Loucy (cell line): ENCODE results near the gene ABCC8.

Experiments used
- H2AFZ ChIP-seq: fragments of 200-600 bp; sonication (generic); 2 replicates; pipeline ENCODE4 v1.6.0; 2016; ENCODE audit warnings: antibody characterized with exemption, mild to moderate bottlenecking, low read length, moderate library complexity
- H3F3A ChIP-seq: fragments of 200-600 bp; 2 replicates; pipeline ENCODE4 v1.6.0; 2016; ENCODE audit warnings: antibody characterized with exemption, low read depth, mild to moderate bottlenecking
- H3K27me3 ChIP-seq: fragments of 200-600 bp; sonication (generic); 2 replicates; pipeline ENCODE4 v1.6.1; 2014; ENCODE audit warnings: low read length, mild to moderate bottlenecking; ENCODE audit not compliant: insufficient read depth, poor library complexity, severe bottlenecking
- H3K36me3 ChIP-seq: fragments of 200-600 bp; sonication (generic); 2 replicates; pipeline ENCODE4 v1.6.1; 2016; ENCODE audit warnings: low read length; ENCODE audit not compliant: insufficient read depth
- H3K4me1 ChIP-seq: fragments of 200-600 bp; sonication (generic); 2 replicates; pipeline ENCODE4 v1.5.1; 2014; ENCODE audit warnings: low read length, mild to moderate bottlenecking; ENCODE audit not compliant: insufficient read depth, poor library complexity, severe bottlenecking
- H3K4me2 ChIP-seq: fragments of 200-600 bp; sonication (generic); 2 replicates; pipeline ENCODE4 v1.6.0; 2014; ENCODE audit warnings: antibody characterized with exemption, low read length, low read depth, mild to moderate bottlenecking; ENCODE audit not compliant: poor library complexity, severe bottlenecking
- H3K4me3 ChIP-seq: fragments of 200-600 bp; sonication (generic); 2 replicates; pipeline ENCODE4 v1.5.1; 2014; ENCODE audit warnings: low read length, mild to moderate bottlenecking, mixed read lengths; ENCODE audit not compliant: poor library complexity, severe bottlenecking
- H3K79me2 ChIP-seq: fragments of 200-600 bp; sonication (generic); 2 replicates; pipeline ENCODE4 v1.6.1; 2014; ENCODE audit warnings: low read length; ENCODE audit not compliant: insufficient read depth
- H3K9ac ChIP-seq: fragments of 200-600 bp; sonication (generic); 2 replicates; pipeline ENCODE4 v1.6.0; 2014; ENCODE audit warnings: mild to moderate bottlenecking, low read depth, low read length, moderate library complexity; ENCODE audit not compliant: poor library complexity, severe bottlenecking
- H3K9me2 ChIP-seq: fragments of 200-600 bp; sonication (generic); replicated peaks from 2 replicates; pipeline ENCODE4 v1.6.1; 2016; ENCODE audit warnings: low read depth, low read length, mixed read lengths
- H3K9me3 ChIP-seq: fragments of 200-600 bp; sonication (generic); 2 replicates; pipeline ENCODE4 v1.6.1; 2014; ENCODE audit warnings: mild to moderate bottlenecking, antibody characterized with exemption, low read length, low read depth; ENCODE audit not compliant: insufficient read depth
- H4K20me1 ChIP-seq: fragments of 200-600 bp; sonication (generic); 2 replicates; pipeline ENCODE4 v1.6.0; 2014; ENCODE audit warnings: antibody characterized with exemption, low read length, mild to moderate bottlenecking; ENCODE audit not compliant: insufficient read depth, poor library complexity, severe bottlenecking
- EZH2phosphoT487 ChIP-seq: fragments of 200-600 bp; IDR thresholded peaks from 2 replicates; pipeline ENCODE4 v1.6.1; 2018; ENCODE audit warnings: antibody characterized with exemption, mild to moderate bottlenecking, moderate library complexity, borderline replicate concordance
- TF ChIP-seq, protein P1 (sequence below): fragments of 200-600 bp; sonication (generic); conservative IDR thresholded peaks from 2 replicates; pipeline ENCODE4 v1.5.1; 2014; ENCODE audit warnings: mild to moderate bottlenecking, antibody characterized with exemption, low read length

ABCC8 gene

DNA sequence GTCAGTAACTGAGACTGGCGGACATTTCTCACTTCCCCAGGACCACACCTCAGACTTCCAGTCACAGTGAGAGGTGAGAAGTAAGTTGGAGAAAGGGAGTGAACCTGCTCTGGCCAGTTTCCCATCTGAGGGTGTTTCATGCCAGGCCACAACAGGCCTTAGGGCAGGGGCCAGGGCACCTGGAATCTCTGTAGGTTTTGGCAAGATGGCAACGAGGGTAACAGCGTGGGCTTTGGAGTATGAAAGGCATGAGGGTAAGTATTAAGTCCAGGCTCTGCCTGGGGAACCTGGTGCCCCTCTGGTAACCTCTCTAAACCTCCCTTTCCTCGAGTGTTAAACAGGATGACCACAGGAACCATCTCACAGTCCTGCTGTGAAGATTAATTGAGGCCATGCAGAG, 28.5 kb upstream of the ABCC8 start:
- H3K9me3 ChIP-seq: no peaks in the 10 kb centered on the region
- H3K9ac ChIP-seq: no peak overlapping the region
- no peaks in the 10 kb centered on the region for H3K27me3 ChIP-seq
- H3K9me2 ChIP-seq: no peaks in the 10 kb centered on the region
- no peak overlapping the region for H3K4me2 ChIP-seq
- no peaks in the 10 kb centered on the region for H3F3A ChIP-seq
- H3K4me1 ChIP-seq: no peaks in the 10 kb centered on the region
- H3K79me2 ChIP-seq: no peaks in the 10 kb centered on the region
- TF ChIP-seq EZH2phosphoT487: no peak
- TF ChIP-seq, protein P1, sequence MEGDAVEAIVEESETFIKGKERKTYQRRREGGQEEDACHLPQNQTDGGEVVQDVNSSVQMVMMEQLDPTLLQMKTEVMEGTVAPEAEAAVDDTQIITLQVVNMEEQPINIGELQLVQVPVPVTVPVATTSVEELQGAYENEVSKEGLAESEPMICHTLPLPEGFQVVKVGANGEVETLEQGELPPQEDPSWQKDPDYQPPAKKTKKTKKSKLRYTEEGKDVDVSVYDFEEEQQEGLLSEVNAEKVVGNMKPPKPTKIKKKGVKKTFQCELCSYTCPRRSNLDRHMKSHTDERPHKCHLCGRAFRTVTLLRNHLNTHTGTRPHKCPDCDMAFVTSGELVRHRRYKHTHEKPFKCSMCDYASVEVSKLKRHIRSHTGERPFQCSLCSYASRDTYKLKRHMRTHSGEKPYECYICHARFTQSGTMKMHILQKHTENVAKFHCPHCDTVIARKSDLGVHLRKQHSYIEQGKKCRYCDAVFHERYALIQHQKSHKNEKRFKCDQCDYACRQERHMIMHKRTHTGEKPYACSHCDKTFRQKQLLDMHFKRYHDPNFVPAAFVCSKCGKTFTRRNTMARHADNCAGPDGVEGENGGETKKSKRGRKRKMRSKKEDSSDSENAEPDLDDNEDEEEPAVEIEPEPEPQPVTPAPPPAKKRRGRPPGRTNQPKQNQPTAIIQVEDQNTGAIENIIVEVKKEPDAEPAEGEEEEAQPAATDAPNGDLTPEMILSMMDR: no peak
- H3K4me3 ChIP-seq: no peak overlapping the region
- H2AFZ ChIP-seq: no peak overlapping the region
- no peaks in the 10 kb centered on the region for H4K20me1 ChIP-seq
- H3K36me3 ChIP-seq: no peaks in the 10 kb centered on the region

DNA sequence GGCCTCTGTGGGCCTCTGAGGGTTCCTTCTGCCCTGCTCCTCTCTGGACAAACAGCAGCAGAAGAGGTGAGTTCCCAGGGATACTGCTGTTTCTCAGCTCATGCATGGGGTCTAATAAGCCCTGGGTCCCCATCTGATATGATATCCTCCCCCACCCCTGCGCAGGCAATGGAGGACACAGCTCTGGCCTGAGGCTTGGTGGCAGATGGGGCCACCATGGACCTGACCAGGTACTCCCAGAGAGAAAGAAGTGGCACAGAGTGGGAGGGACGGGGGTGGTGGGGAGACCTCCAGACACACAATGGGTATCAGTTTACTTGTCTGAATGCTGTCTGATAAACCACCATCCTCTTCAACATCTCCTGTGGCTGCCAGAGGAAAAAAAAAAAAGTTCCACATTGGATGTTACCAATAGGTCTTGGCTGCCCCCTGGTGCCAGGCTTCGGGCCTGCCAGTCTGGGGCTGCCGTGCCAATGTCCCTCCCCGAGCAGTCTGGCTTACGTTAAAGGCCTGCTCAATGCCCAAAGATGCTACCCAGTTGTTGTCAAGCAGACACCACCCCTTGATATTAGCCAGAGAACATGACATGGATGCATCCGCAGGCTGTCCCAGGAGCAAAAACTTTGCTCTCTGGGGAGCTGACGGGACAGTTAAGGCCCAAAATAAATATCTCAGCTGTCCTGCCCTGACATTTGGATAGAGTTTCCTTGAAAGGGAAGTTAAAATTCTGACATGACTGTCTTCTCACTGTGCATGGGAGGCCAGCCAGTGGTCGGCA, 27.9 kb upstream of the ABCC8 start:
- no peaks in the 10 kb centered on the region for H3K9me3 ChIP-seq
- H3K4me1 ChIP-seq: no peaks in the 10 kb centered on the region
- no peaks in the 10 kb centered on the region for H3K79me2 ChIP-seq
- no peaks in the 10 kb centered on the region for H3K9me2 ChIP-seq
- no peak overlapping the region for H3K4me3 ChIP-seq
- H4K20me1 ChIP-seq: no peaks in the 10 kb centered on the region
- no peak overlapping the region for H3K4me2 ChIP-seq
- H3K36me3 ChIP-seq: no peaks in the 10 kb centered on the region
- H3K27me3 ChIP-seq: no peaks in the 10 kb centered on the region
- TF ChIP-seq EZH2phosphoT487: no peak
- TF ChIP-seq, protein P1: peak; percentile 96
- no peak overlapping the region for H2AFZ ChIP-seq
- no peaks in the 10 kb centered on the region for H3F3A ChIP-seq
- H3K9ac ChIP-seq: no peak overlapping the region

DNA sequence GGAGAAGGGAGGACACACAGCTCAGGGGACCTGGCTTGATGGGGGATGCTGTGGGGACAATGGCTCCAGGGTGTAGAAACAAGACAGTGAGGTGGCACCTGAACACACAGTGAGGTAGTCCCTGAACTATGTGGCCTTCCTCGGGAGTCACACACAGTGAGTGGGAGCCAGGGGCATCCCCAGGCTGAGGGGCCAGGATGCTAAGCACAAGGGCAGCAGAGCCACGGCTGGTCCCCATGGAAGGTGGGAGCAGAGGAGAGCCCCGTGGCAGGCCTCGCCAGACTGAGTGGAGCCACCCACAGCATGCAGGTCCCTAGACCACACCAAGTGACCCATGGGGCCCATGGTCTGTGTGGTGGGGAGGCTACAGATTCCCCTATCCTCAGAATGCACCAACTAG, 26.0 kb upstream of the ABCC8 start:
- Histone ChIP-seq H4K20me1 (no peaks in the 10 kb centered on the region), H2AFZ (no peak overlapping the region), H3K9ac (no peak overlapping the region), H3K27me3 (no peaks in the 10 kb centered on the region), H3K79me2 (no peaks in the 10 kb centered on the region), H3F3A (no peaks in the 10 kb centered on the region), H3K4me3 (no peak overlapping the region), H3K4me2 (no peak overlapping the region), H3K9me2 (no peaks in the 10 kb centered on the region), H3K4me1 (no peaks in the 10 kb centered on the region), H3K36me3 (no peaks in the 10 kb centered on the region), H3K9me3 (no peaks in the 10 kb centered on the region)
- TF ChIP-seq, protein P1: no peak
- TF ChIP-seq EZH2phosphoT487: no peak
